GM23338 (cell line): ENCODE measurements around the gene OR6P1.

Experiments
- CREB1 ChIP-seq: fragments of 250-450 bp; sonication (Bioruptor Pico); IDR thresholded peaks from 2 replicates; pipeline ENCODE4 v1.5.0; 2020; ENCODE audit warnings: low read depth, mild to moderate bottlenecking, moderate library complexity
- TF ChIP-seq, protein P1 (sequence below): IDR thresholded peaks from 2 replicates; pipeline ENCODE4 v1.6.1; 2016; ENCODE audit warnings: antibody characterized with exemption
- TF ChIP-seq, protein P2 (sequence below), 2 experiments: fragments of 200-600 bp in 1 of 2; sonication (generic) in 1 of 2; conservative IDR thresholded peaks; 2 replicates each; pipeline versions ENCODE4 v1.5.1 to v1.6.1; 2016 to 2017; ENCODE audit warnings: antibody characterized with exemption in 2 of 2, low read depth in 2 of 2, mild to moderate bottlenecking in 2 of 2, moderate library complexity in 1 of 2
- TF ChIP-seq, protein P3 (sequence below): IDR thresholded peaks from one replicate; pipeline ENCODE4 v1.6.1; 2018; ENCODE audit warnings: antibody characterized with exemption; ENCODE audit not compliant: unreplicated experiment

DNA sequence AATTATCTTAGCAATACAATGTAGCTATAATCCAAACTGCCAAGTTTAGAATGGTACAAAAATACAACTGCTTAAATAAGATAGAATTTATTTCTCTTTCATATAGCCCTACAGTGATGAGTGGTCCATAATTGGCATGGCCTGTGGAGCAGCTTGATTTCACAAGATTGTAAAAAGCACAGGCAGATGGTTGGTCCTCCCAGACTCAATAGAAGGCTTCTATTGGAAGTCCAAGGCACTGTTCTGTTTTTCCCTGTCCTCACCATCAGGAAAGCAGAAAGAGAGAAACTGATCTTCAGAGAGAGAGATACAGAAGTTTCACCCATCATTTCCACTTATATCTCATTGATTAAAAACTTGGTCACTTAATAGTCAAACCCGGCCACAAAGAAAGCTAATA lies 1.8 kb upstream of the OR6P1 start:
- TF ChIP-seq, protein P1, sequence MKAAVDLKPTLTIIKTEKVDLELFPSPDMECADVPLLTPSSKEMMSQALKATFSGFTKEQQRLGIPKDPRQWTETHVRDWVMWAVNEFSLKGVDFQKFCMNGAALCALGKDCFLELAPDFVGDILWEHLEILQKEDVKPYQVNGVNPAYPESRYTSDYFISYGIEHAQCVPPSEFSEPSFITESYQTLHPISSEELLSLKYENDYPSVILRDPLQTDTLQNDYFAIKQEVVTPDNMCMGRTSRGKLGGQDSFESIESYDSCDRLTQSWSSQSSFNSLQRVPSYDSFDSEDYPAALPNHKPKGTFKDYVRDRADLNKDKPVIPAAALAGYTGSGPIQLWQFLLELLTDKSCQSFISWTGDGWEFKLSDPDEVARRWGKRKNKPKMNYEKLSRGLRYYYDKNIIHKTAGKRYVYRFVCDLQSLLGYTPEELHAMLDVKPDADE: no peak
- TF ChIP-seq, protein P2, sequence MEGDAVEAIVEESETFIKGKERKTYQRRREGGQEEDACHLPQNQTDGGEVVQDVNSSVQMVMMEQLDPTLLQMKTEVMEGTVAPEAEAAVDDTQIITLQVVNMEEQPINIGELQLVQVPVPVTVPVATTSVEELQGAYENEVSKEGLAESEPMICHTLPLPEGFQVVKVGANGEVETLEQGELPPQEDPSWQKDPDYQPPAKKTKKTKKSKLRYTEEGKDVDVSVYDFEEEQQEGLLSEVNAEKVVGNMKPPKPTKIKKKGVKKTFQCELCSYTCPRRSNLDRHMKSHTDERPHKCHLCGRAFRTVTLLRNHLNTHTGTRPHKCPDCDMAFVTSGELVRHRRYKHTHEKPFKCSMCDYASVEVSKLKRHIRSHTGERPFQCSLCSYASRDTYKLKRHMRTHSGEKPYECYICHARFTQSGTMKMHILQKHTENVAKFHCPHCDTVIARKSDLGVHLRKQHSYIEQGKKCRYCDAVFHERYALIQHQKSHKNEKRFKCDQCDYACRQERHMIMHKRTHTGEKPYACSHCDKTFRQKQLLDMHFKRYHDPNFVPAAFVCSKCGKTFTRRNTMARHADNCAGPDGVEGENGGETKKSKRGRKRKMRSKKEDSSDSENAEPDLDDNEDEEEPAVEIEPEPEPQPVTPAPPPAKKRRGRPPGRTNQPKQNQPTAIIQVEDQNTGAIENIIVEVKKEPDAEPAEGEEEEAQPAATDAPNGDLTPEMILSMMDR (conservative IDR thresholded peaks at IDR 0.05; ENCODE audit: low read depth in 2 of 2): no peak
- TF ChIP-seq, protein P3, sequence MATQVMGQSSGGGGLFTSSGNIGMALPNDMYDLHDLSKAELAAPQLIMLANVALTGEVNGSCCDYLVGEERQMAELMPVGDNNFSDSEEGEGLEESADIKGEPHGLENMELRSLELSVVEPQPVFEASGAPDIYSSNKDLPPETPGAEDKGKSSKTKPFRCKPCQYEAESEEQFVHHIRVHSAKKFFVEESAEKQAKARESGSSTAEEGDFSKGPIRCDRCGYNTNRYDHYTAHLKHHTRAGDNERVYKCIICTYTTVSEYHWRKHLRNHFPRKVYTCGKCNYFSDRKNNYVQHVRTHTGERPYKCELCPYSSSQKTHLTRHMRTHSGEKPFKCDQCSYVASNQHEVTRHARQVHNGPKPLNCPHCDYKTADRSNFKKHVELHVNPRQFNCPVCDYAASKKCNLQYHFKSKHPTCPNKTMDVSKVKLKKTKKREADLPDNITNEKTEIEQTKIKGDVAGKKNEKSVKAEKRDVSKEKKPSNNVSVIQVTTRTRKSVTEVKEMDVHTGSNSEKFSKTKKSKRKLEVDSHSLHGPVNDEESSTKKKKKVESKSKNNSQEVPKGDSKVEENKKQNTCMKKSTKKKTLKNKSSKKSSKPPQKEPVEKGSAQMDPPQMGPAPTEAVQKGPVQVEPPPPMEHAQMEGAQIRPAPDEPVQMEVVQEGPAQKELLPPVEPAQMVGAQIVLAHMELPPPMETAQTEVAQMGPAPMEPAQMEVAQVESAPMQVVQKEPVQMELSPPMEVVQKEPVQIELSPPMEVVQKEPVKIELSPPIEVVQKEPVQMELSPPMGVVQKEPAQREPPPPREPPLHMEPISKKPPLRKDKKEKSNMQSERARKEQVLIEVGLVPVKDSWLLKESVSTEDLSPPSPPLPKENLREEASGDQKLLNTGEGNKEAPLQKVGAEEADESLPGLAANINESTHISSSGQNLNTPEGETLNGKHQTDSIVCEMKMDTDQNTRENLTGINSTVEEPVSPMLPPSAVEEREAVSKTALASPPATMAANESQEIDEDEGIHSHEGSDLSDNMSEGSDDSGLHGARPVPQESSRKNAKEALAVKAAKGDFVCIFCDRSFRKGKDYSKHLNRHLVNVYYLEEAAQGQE: no peak
- no peak for TF ChIP-seq CREB1
